AG09309 (cell line): ENCODE results near the gene GRIK3.

Source experiments
- DNase-seq: peaks from one replicate; pipeline ENCODE4 v3.0.0-alpha.2; 2010; ENCODE audit warnings: low read depth
- H3K4me3 ChIP-seq: 2 replicates; pipeline ENCODE4 v1.5.1; 2011; ENCODE audit warnings: mild to moderate bottlenecking, low read depth, low read length, moderate library complexity; ENCODE audit not compliant: control insufficient read depth
- TF ChIP-seq, protein P1 (sequence below): IDR thresholded peaks from 2 replicates; pipeline ENCODE4 v1.5.1; 2011; ENCODE audit warnings: mild to moderate bottlenecking, low read depth, low read length, inconsistent platforms; ENCODE audit not compliant: insufficient read depth, control insufficient read depth; ENCODE audit errors: missing control alignments

Gene GRIK3

GRCh38 chr1:36773827-36774541, 260.3 kb downstream of the GRIK3 start:
- TF ChIP-seq, protein P1, sequence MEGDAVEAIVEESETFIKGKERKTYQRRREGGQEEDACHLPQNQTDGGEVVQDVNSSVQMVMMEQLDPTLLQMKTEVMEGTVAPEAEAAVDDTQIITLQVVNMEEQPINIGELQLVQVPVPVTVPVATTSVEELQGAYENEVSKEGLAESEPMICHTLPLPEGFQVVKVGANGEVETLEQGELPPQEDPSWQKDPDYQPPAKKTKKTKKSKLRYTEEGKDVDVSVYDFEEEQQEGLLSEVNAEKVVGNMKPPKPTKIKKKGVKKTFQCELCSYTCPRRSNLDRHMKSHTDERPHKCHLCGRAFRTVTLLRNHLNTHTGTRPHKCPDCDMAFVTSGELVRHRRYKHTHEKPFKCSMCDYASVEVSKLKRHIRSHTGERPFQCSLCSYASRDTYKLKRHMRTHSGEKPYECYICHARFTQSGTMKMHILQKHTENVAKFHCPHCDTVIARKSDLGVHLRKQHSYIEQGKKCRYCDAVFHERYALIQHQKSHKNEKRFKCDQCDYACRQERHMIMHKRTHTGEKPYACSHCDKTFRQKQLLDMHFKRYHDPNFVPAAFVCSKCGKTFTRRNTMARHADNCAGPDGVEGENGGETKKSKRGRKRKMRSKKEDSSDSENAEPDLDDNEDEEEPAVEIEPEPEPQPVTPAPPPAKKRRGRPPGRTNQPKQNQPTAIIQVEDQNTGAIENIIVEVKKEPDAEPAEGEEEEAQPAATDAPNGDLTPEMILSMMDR = no peak
- no peak for DNase-seq
- no peak overlapping the region for H3K4me3 ChIP-seq

GRCh38 chr1:36772647-36773495, 261.4 kb downstream of the GRIK3 start:
- H3K4me3 ChIP-seq = no peak overlapping the region
- TF ChIP-seq, protein P1 = no peak
- DNase-seq = no peak

GRCh38 chr1:36771660-36772284, 262.5 kb downstream of the GRIK3 start:
- TF ChIP-seq, protein P1 = no peak
- H3K4me3 ChIP-seq = no peak overlapping the region
- no peak for DNase-seq

- no peak overlapping the region for H3K4me3 ChIP-seq
- TF ChIP-seq, protein P1 = no peak
- no peak for DNase-seq
These were observed 263.1 kb downstream of the GRIK3 start for GRCh38 chr1:36771240-36771639.

- TF ChIP-seq, protein P1 = no peak
- DNase-seq = no peak
- no peak overlapping the region for H3K4me3 ChIP-seq
These were observed 264.2 kb downstream of the GRIK3 start for GRCh38 chr1:36769886-36770830.
